K562 (cell line): ENCODE measurements around the gene RFT1. TPM values are rescaled to one million over a fixed set of nuclear protein-coding genes. Genes with fewer than 3 reads are reported as not detected.

ENCODE experiments used
- BACH1 ChIP-seq: fragments of 200-800 bp; sonication (Bioruptor generic); IDR thresholded peaks from 2 replicates; pipeline ENCODE4 v1.6.1; 2016; ENCODE audit warnings: missing genetic modification characterization, missing compliant biosample characterization
- CBFA2T3 ChIP-seq: fragments of 450-650 bp; IDR thresholded peaks from 2 replicates; pipeline ENCODE4 v1.6.1; 2017
- ESRRA ChIP-seq: fragments of 450-650 bp; IDR thresholded peaks from 2 replicates; pipeline ENCODE4 v1.6.1; 2014; ENCODE audit warnings: low read depth, mild to moderate bottlenecking, moderate library complexity, borderline replicate concordance
- MYC ChIP-seq, 2 experiments: fragments of 250-450 bp in 1 of 2; sonication (Bioruptor Pico) in 1 of 2; IDR thresholded peaks; 2 replicates each; pipeline versions ENCODE4 v1.5.1 to v1.6.1; 2012 to 2021; ENCODE audit warnings: low read depth in 2 of 2, borderline replicate concordance in 1 of 2, improper control_type of control experiment in 1 of 2, low read length in 1 of 2, mild to moderate bottlenecking in 1 of 2, moderate library complexity in 1 of 2
- SPI1 ChIP-seq: IDR thresholded peaks from 2 replicates; pipeline ENCODE4 v1.6.1; 2011; ENCODE audit warnings: low read depth, low read length, control low read depth, borderline replicate concordance
- polyA plus RNA-seq, 8 experiments: library from polyadenylated mRNA; depleted of rRNA in 4 of 8; stranded (reverse) in 5 of 8; unstranded in 3 of 8; fragments of >200 nt; fragmentation: Nextera tagmentation in 2 of 8; fragmentation: Illumina TruSeq in 1 of 8; extraction: Ambion mirVana in 2 of 8; extraction: Trizol in 1 of 8; gene quantifications; 2 replicates each; pipeline versions ENCODE4 v1.2.1 to v1.2.3, GENCODE V29; 2011 to 2014; ENCODE audit warnings: inconsistent platforms in 1 of 8, missing spikeins in 1 of 8
- total RNA-seq, 7 experiments: library from RNA; depleted of rRNA in 6 of 7; stranded (reverse); fragments of >200 nt in 6 of 7; fragmentation: Illumina TruSeq in 2 of 7; extraction: Trizol in 2 of 7; gene quantifications; 2 replicates each; pipeline versions ENCODE4 v1.2.1 to v1.2.3, GENCODE V29; 2011 to 2021; ENCODE audit warnings: low replicate concordance in 1 of 7
- TF ChIP-seq, protein P1 (sequence below): IDR thresholded peaks from 2 replicates; pipeline ENCODE4 v1.6.1; 2016; ENCODE audit warnings: missing genetic modification characterization, missing compliant biosample characterization
- TF ChIP-seq, protein P2 (sequence below): fragments of 450-650 bp; IDR thresholded peaks from 2 replicates; pipeline ENCODE4 v1.6.1; 2014; ENCODE audit warnings: low read depth, mild to moderate bottlenecking, moderate library complexity, borderline replicate concordance

RFT1 gene
- total and polyA plus RNA-seq, 9 of the 15 experiments (the other 6 are each of a cell fraction or from before 2014, with no cell fraction given), result 4.4 to 23.8 (median 8.9) TPM

DNA sequence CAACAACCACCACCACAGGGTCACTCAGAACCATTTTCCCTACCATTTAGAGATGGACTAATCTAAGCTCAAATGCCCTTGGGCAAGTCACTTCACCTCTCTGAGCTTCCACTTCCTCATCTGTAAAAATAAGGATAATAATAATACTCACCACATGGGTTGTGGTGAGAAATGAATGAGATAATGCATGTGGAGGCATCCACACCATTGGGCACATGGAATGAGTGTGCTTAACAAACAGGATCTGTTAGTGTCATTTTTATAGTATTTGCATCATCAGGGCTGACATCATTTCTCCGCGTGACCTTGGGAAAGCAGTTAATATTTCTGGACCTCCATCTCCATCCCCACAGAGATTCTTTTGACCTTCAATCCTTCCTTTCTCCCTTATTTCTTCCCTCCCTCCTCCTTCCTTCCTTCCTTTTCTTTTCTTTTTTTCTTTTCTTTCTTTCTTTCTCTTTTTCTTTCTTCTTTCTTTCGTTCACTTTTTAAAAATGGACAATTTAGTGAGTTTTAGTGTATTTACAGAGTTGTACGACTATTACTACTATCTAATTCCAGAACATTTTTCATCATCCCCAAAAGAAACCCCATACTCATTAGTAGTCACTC, 7.7 kb upstream of the RFT1 start (continued):
- TF ChIP-seq ESRRA (peak; percentile 76), SPI1 (peak; percentile 38; the same call in 1 of the 2 replicates), CBFA2T3 (no peak), MYC (IDR thresholded peaks at IDR 0.05; ENCODE audit: low read depth, low read length) (peak; percentile 34; the same call in 1 of the 2 replicates), MYC (CRISPR knock-in tag; IDR thresholded peaks at IDR 0.05; ENCODE audit: borderline replicate concordance, low read depth) (no peak), BACH1 (tag) (0 out of 2 replicates have a peak, but pooled peaks have one; percentile 23)
- TF ChIP-seq, protein P1, sequence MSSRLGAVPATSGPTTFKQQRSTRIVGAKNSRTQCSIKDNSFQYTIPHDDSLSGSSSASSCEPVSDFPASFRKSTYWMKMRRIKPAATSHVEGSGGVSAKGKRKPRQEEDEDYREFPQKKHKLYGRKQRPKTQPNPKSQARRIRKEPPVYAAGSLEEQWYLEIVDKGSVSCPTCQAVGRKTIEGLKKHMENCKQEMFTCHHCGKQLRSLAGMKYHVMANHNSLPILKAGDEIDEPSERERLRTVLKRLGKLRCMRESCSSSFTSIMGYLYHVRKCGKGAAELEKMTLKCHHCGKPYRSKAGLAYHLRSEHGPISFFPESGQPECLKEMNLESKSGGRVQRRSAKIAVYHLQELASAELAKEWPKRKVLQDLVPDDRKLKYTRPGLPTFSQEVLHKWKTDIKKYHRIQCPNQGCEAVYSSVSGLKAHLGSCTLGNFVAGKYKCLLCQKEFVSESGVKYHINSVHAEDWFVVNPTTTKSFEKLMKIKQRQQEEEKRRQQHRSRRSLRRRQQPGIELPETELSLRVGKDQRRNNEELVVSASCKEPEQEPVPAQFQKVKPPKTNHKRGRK, result peak; percentile 51
- TF ChIP-seq, protein P2, sequence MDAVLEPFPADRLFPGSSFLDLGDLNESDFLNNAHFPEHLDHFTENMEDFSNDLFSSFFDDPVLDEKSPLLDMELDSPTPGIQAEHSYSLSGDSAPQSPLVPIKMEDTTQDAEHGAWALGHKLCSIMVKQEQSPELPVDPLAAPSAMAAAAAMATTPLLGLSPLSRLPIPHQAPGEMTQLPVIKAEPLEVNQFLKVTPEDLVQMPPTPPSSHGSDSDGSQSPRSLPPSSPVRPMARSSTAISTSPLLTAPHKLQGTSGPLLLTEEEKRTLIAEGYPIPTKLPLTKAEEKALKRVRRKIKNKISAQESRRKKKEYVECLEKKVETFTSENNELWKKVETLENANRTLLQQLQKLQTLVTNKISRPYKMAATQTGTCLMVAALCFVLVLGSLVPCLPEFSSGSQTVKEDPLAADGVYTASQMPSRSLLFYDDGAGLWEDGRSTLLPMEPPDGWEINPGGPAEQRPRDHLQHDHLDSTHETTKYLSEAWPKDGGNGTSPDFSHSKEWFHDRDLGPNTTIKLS, result no peak
